ENCODE results near the gene PEMT. TPM values are rescaled to one million over a fixed set of nuclear protein-coding genes. Genes with fewer than 3 reads are reported as not detected.

The PEMT gene
- total and polyA plus RNA-seq, 9 of the 15 experiments (the other 6 are each of a cell fraction or from before 2014, with no cell fraction given), result 1.4 to 36.4 (median 13.6) TPM

GRCh38 chr17:17476865-17477467 is 114.5 kb downstream of the PEMT start, which contains the start of gene MED9 (continued):
- TF ChIP-seq ZNF407 (IDR thresholded peaks at IDR 0.05; ENCODE audit: low read depth) (no peak), HNRNPL (IDR thresholded peaks at IDR 0.05; ENCODE audit: low read depth, low read length) (no peak), SRSF9 (IDR thresholded peaks at IDR 0.05; ENCODE audit: borderline replicate concordance, low read depth, low read length) (no peak), E2F6 (IDR thresholded peaks at IDR 0.05; ENCODE audit: borderline replicate concordance in 1 of 2, extremely low read depth in 1 of 2, insufficient read depth in 1 of 2, insufficient read length in 1 of 2, low read depth in 1 of 2, low read length in 1 of 2, poor library complexity in 1 of 2, severe bottlenecking in 1 of 2) (peak in 1 of 2 experiments; percentile 52), ZBTB2 (IDR thresholded peaks at IDR 0.05) (no peak), ARHGAP35 (IDR thresholded peaks at IDR 0.05; ENCODE audit: partially characterized antibody) (no peak), ZBTB26 (CRISPR knock-in tag; IDR thresholded peaks at IDR 0.05) (no peak), ZNF766 (CRISPR knock-in tag; conservative IDR thresholded peaks at IDR 0.05) (no peak)

Measured in K562 (cell line).